Astrocyte (in vitro differentiated cells and primary cell): ENCODE data around the gene MSMO1.

ENCODE experiments used
- EZH2 ChIP-seq: IDR thresholded peaks from 2 replicates; pipeline ENCODE4 v1.6.1; 2012; ENCODE audit warnings: mild to moderate bottlenecking, low read length, inconsistent platforms; ENCODE audit not compliant: insufficient read depth
- TF ChIP-seq, protein P1 (sequence below): IDR thresholded peaks from 2 replicates; pipeline ENCODE4 v1.5.1; 2011; ENCODE audit warnings: low read depth, mild to moderate bottlenecking, inconsistent platforms, low read length, moderate library complexity; ENCODE audit not compliant: insufficient read depth

DNA sequence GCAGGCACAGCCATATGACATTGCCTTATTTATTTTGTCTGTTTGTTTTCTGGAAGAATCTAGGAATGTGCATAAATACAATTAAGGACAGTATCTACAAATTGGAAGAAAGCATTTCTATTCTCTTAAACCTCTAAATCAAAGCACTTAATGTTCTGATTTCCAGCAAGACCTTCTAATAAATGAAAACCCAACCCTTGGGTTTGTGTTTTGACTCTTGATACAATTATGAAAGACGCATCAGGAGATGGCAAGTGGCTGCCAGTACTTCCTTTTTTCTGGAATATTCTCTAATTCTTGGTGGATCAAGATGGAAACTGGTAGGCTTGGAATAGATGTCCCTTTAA is 50.9 kb downstream of the MSMO1 start:
- TF ChIP-seq, protein P1, sequence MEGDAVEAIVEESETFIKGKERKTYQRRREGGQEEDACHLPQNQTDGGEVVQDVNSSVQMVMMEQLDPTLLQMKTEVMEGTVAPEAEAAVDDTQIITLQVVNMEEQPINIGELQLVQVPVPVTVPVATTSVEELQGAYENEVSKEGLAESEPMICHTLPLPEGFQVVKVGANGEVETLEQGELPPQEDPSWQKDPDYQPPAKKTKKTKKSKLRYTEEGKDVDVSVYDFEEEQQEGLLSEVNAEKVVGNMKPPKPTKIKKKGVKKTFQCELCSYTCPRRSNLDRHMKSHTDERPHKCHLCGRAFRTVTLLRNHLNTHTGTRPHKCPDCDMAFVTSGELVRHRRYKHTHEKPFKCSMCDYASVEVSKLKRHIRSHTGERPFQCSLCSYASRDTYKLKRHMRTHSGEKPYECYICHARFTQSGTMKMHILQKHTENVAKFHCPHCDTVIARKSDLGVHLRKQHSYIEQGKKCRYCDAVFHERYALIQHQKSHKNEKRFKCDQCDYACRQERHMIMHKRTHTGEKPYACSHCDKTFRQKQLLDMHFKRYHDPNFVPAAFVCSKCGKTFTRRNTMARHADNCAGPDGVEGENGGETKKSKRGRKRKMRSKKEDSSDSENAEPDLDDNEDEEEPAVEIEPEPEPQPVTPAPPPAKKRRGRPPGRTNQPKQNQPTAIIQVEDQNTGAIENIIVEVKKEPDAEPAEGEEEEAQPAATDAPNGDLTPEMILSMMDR, result no peak
- no peak for TF ChIP-seq EZH2
